BJ (cell line): Measurements from ENCODE around the gene DSCAML1. TPM values are rescaled to one million over a fixed set of nuclear protein-coding genes. Genes with fewer than 3 reads are reported as not detected.

Source experiments
- CTCF ChIA-PET: fragments of 350-600 bp; formaldehyde crosslinking; extraction: SDS; loops from one replicate; lab custom pipeline; 2021; ENCODE audit warnings: antibody characterized with exemption, inconsistent platforms; lab: Yijun Ruan, JAX
- POLR2A ChIA-PET: fragments of 300-600 bp; sonication (Branson Sonifier 250); formaldehyde crosslinking; extraction: SDS; loops from one replicate; lab custom pipeline; 2021; ENCODE audit warnings: antibody characterized with exemption; lab: Charles Lee
- DNase-seq: peaks from one replicate; pipeline ENCODE4 v3.0.0-alpha.2; 2011; ENCODE audit warnings: low read depth
- H3K27me3 ChIP-seq: 2 replicates; pipeline ENCODE4 v1.6.0; 2011; ENCODE audit warnings: low read length; ENCODE audit not compliant: control insufficient read depth, insufficient read depth
- H3K36me3 ChIP-seq: 2 replicates; pipeline ENCODE4 v1.5.1; 2011; ENCODE audit warnings: low read length; ENCODE audit not compliant: control insufficient read depth, insufficient read depth
- H3K4me3 ChIP-seq: 2 replicates; pipeline ENCODE4 v1.5.1; 2011; ENCODE audit warnings: low read depth, mild to moderate bottlenecking, control low read depth, low read length
- CTCF ChIP-seq: IDR thresholded peaks from 2 replicates; pipeline ENCODE4 v1.5.1; 2011; ENCODE audit warnings: low read depth, mild to moderate bottlenecking, control low read depth, inconsistent platforms, low read length, moderate library complexity; ENCODE audit not compliant: insufficient read depth
- polyA plus RNA-seq: library from polyadenylated mRNA; depleted of rRNA; stranded (reverse); fragments of >200 nt; gene quantifications from 2 replicates; pipeline ENCODE4 v1.2.3, GENCODE V29; 2011

The DSCAML1 gene
- polyA plus RNA-seq, 1 experiment, result not detected

GRCh38 chr11:117634756-117635603 lies 162.0 kb downstream of the DSCAML1 start:
- ChIA-PET CTCF (interaction anchor here (0.6 to 0.7 kb wide), 2 partner anchors 208 to 491 kb away, joined by 3 read pairs; partner anchors contain the start of gene PAFAH1B2), POLR2A (no interaction called here)
- Histone ChIP-seq H3K27me3 (peaks cover 5% of the 10 kb centered on the region), H3K4me3 (no peak overlapping the region), H3K36me3 (no peaks in the 10 kb centered on the region)
- no peak for DNase-seq
- TF ChIP-seq CTCF, result no peak

- no peak for DNase-seq
- H3K4me3 ChIP-seq, result no peak overlapping the region
- TF ChIP-seq CTCF, result no peak
- H3K36me3 ChIP-seq, result no peaks in the 10 kb centered on the region
- H3K27me3 ChIP-seq, result peaks cover 5% of the 10 kb centered on the region
- ChIA-PET POLR2A (no interaction called here), CTCF (interaction anchor here (0.6 to 0.7 kb wide), 2 partner anchors 207 to 490 kb away, joined by 3 read pairs; partner anchors contain the start of gene PAFAH1B2)
Measured at GRCh38 chr11:117633976-117634755, 162.8 kb downstream of the DSCAML1 start.

DNA sequence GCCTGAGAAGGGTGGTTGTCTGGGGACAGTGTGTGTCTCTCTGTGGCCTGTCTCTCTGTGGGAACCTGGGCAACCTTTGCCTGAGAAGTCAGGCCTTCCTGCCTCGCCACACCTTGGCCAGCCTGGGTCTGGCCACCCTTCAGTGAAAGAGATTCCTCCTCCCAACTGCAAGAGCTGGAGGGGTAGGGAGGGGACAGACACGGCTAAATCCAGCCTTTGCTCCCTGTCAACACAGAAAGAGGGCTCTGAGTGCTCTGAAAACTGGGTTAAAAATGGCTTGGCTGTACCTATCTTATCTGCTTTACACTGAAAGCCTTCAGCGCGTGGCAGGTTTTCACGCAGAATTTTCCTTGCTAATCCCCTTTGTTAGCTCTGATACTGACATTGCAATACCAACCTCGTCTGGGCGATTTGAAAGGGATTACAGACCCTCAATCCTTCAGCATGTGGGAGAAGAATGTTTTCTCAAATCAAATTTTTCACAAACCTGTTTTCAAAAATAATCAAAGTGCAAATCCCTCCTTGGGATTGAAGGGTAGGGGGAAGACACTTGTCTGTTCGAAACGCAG lies 163.7 kb downstream of the DSCAML1 start:
- Histone ChIP-seq H3K27me3 (peaks cover 5% of the 10 kb centered on the region), H3K4me3 (no peak overlapping the region), H3K36me3 (no peaks in the 10 kb centered on the region)
- ChIA-PET CTCF (no interaction called here), POLR2A (no interaction called here)
- TF ChIP-seq CTCF, result no peak
- no peak for DNase-seq

DNA sequence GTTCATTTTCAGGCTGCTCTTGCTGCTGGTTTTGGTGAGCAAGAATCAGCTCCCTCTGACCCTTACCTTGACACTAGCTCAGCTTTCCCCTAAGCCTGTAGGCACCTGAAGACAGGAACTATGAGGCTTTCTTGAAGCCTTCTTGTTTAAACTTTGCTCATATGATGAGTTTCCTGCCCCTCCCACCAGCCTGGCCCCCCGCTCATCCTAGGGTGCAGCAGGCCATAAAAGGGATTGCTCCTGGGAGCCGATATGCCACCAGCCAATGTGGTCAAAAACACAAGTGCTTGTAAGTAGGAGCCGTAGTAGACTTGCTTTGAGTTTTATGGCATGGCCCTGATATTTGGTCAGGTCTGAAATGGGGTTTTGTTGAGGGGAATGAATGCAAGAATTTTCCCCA lies 164.7 kb downstream of the DSCAML1 start:
- POLR2A ChIA-PET, result no interaction called here
- CTCF ChIA-PET, result interaction anchor here (1.2 to 1.5 kb wide), 2 partner anchors 11 to 207 kb away, joined by 5 to 6 read pairs; no protein-coding TSS in a partner anchor
- no peak for DNase-seq

More for the DNA sequence above, 164.7 kb downstream of the DSCAML1 start:
- no peaks in the 10 kb centered on the region for H3K36me3 ChIP-seq
- H3K27me3 ChIP-seq, result peaks cover 5% of the 10 kb centered on the region
- no peak overlapping the region for H3K4me3 ChIP-seq
- no peak for TF ChIP-seq CTCF
